Measurements from ENCODE around the gene SCOC.

SCOC gene

DNA sequence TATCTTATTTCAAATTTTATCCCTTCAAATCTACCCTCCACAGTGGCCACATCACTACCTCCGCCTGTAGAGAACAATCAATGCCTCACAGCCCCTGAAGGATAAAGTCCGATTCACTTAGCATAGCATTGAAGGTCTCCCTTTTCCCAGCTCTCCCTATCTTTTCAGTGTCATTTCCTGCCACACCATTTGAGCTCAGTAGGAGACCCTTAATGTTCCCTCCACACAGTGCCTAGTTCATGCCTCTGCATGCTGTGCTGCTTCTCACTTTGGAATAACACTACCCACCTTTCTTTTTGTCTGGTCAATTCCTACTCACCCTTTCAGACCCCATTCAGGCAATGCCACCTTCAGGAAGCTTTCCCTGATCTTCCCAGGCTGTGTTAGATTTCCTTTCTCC, 23.6 kb upstream of the SCOC start:
- no peak overlapping the region for H3K27ac ChIP-seq
- TF ChIP-seq, protein P1, sequence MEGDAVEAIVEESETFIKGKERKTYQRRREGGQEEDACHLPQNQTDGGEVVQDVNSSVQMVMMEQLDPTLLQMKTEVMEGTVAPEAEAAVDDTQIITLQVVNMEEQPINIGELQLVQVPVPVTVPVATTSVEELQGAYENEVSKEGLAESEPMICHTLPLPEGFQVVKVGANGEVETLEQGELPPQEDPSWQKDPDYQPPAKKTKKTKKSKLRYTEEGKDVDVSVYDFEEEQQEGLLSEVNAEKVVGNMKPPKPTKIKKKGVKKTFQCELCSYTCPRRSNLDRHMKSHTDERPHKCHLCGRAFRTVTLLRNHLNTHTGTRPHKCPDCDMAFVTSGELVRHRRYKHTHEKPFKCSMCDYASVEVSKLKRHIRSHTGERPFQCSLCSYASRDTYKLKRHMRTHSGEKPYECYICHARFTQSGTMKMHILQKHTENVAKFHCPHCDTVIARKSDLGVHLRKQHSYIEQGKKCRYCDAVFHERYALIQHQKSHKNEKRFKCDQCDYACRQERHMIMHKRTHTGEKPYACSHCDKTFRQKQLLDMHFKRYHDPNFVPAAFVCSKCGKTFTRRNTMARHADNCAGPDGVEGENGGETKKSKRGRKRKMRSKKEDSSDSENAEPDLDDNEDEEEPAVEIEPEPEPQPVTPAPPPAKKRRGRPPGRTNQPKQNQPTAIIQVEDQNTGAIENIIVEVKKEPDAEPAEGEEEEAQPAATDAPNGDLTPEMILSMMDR (IDR thresholded peaks at IDR 0.05): no peak
- no peak for TF ChIP-seq ZFX (IDR thresholded peaks at IDR 0.05; ENCODE audit: borderline replicate concordance)

DNA sequence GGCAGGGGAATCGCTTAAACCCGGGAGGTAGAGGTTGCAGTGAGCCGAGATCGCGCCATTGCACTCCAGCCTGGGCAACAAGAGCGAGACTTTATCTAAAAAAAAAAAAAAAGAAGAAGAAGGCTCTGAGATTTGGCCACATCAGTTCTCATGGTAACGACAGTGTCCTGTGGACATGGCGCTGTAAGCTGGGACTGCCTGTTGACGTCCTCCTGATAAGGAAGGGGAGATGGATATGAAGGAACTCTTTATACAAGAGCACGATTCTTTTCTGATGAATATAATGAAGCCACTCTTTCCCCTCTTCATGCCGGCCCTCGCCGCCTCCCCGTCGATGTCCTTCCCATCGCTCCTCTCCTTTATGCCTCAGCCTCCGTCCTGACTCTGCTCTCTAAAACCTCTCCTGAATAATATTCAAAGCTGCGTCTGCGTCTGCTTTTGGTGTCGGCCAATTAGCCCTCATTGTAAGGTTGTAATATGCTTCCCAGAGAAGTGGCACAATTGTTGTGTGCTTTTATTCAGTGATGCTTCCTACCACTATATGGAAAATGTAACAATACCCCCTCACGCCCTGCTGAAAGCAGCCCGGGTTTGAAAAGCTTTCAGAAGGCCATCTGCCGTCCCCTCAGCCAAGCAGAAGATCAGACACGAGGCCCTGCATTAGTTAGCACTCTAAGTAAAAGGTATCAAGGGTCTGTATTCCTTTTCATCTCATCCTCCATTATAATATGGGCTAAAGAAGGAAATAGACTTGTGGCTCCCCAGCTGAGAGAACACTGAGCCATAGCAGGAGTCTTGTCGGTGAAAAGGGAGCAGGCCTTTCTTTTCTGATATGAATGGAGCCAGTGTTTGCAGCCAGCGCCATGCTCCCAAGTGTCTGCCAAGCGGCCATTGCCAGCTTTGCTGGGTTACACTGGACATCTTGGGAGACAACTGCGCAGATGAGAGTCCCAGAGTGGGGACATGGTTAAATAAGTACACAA, 22.1 kb upstream of the SCOC start:
- H3K27ac ChIP-seq: no peak overlapping the region
- no peak for TF ChIP-seq ZFX (IDR thresholded peaks at IDR 0.05; ENCODE audit: borderline replicate concordance)
- TF ChIP-seq, protein P1 (IDR thresholded peaks at IDR 0.05): no peak

DNA sequence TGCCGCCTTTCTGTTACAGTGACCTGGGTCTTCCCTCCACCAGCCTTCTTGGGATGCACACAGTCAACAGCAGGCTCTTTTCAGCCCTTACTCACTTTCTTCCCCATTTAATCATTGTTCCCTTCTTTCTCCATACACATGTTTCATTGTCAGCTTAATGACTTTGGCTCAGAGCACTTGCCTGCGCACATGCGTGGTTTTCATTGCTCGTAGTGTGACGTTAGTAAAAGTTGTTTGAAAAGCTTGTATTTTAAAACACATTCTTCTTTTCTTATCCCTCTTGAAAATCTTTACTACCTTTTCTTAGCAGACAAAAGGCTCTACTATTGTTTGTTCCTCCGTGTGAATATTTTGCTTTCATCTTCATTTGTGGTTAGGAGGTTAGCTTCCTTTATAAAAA, 19.7 kb upstream of the SCOC start:
- TF ChIP-seq, protein P1 (IDR thresholded peaks at IDR 0.05): no peak
- TF ChIP-seq ZFX (IDR thresholded peaks at IDR 0.05; ENCODE audit: borderline replicate concordance): no peak
- no peak overlapping the region for H3K27ac ChIP-seq

DNA sequence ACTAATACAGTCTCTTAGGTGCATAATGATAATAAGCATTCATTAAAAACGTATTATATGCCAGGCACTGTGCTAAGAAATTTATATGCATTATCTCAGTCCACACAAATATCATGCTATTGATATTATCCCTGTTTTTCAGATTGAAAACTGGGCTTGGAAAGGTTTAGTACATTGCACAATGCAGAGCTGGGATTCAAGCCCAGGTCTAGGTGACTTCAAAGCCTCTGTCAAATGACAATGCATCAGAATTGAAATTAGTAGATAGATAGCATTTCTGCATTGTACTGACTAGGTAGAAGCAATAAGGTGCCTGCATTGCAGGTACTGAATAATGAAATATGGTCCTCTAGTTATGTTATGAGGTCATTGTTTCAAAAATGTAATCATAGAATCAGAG, 18.2 kb upstream of the SCOC start:
- H3K27ac ChIP-seq: no peak overlapping the region
- TF ChIP-seq, protein P1 (IDR thresholded peaks at IDR 0.05): no peak
- no peak for TF ChIP-seq ZFX (IDR thresholded peaks at IDR 0.05; ENCODE audit: borderline replicate concordance)

DNA sequence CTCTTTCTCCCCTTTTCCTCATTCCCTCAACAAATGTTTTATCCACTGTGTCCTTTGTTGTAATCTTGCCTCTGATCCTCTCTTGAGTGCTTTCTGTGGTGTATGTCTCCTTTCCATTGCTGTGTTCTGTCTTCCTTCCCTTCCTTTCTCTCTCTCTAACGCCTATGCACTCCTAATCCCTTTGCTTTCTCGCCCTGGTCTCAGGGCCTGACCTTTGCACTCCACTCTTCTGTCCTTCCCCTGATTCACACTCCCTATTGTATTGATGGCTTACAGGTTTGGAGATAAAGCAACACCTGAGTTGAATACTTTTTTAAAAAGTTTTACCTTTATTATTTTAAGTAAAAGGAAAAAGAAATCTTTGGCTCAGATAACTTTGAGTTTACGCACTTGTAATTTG, 15.6 kb upstream of the SCOC start:
- H3K27ac ChIP-seq: no peak overlapping the region
- TF ChIP-seq, protein P1 (IDR thresholded peaks at IDR 0.05): no peak
- no peak for TF ChIP-seq ZFX (IDR thresholded peaks at IDR 0.05; ENCODE audit: borderline replicate concordance)

DNA sequence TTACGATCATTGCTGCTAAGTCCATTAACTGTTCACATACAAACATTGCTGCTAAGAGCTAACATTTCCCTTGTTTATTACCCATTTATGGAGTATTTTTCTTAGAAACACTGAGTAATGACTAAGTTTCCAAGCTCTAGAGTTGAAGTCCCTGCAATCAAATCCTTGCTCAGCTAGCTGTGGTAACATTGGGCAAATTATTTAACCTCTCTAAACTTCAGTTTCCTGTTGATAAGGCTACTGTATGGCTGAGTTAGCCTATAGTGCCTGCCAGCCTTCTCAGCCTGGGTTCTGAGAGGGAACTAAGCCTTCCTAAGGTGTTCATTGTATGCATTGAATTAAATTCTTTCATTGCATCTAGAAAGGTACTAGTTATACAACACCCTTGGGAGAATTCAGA, 15.2 kb upstream of the SCOC start:
- H3K27ac ChIP-seq: no peak overlapping the region
- TF ChIP-seq ZFX (IDR thresholded peaks at IDR 0.05; ENCODE audit: borderline replicate concordance): no peak
- TF ChIP-seq, protein P1 (IDR thresholded peaks at IDR 0.05): no peak
